HCT116 (cell line): ENCODE data around the gene MCC. TPM values are rescaled to one million over a fixed set of nuclear protein-coding genes. Genes with fewer than 3 reads are reported as not detected.

ENCODE experiments used
- ATAC-seq: fragments of 200-7000 bp; cut with Tn5 transposase; 2 replicates; pipeline ENCODE4 v1.9.1; 2020; ENCODE audit warnings: mild to moderate bottlenecking, moderate library complexity
- BruUV-seq: library from RNA; stranded (reverse); fragments of 400-500 nt; replicated peaks from 2 replicates; lab custom pipeline; 2021; lab: Mats Ljungman, UMichigan
- CTCF ChIA-PET: fragments of 300-600 bp; sonication (Branson Sonifier 250); formaldehyde crosslinking; loops from one replicate; lab custom pipeline; 2021; ENCODE audit warnings: antibody characterized with exemption; lab: Charles Lee
- POLR2A ChIA-PET: fragments of 300-600, 350-600 bp; sonication (Branson Sonifier 250); formaldehyde crosslinking; loops from one replicate; lab custom pipeline; 2021; ENCODE audit warnings: antibody characterized with exemption; lab: Charles Lee
- RAD21 ChIA-PET, 2 experiments: fragments of 300-600 bp; sonication (Branson Sonifier 250); formaldehyde crosslinking; loops; one replicate each; lab custom pipeline; 2023; ENCODE audit warnings: low total read pairs in 2 of 2; ENCODE audit not compliant: uncharacterized antibody in 2 of 2, unreplicated experiment in 2 of 2, low non-redundant PET in 1 of 2; lab: Charles Lee
- DNase-seq: peaks from one replicate; pipeline ENCODE4 v3.0.0-alpha.2; 2010; ENCODE audit warnings: low read depth, low spot score
- H2AFZ ChIP-seq: fragments of 200-600 bp; shearing (Covaris generic), sonication (generic); 2 replicates; pipeline ENCODE4 v1.6.1; 2017; ENCODE audit warnings: low read depth, mixed run types, mixed read lengths, antibody characterized with exemption, low read length; ENCODE audit not compliant: poor library complexity, severe bottlenecking
- H3K27ac ChIP-seq: 2 replicates; pipeline ENCODE4 v1.5.1; 2012; ENCODE audit warnings: low read depth, low read length
- H3K27me3 ChIP-seq: fragments of 200-600 bp; sonication (generic); 2 replicates; pipeline ENCODE4 v1.6.1; 2016; ENCODE audit warnings: mixed run types, low read length, mixed read lengths; ENCODE audit not compliant: insufficient read depth
- H3K36me3 ChIP-seq, 2 experiments: fragments of 200-500 bp in 1 of 2; fragments of 200-600 bp in 1 of 2; sonication (Bioruptor generic) in 1 of 2; sonication (generic) in 1 of 2; 2 replicates each; pipeline versions ENCODE4 v1.5.1 to v1.6.1; 2014 to 2016; ENCODE audit warnings: low read length in 2 of 2, inconsistent platforms in 1 of 2, mixed read lengths in 1 of 2, mixed run types in 1 of 2; ENCODE audit not compliant: insufficient read depth in 2 of 2, control insufficient read depth in 1 of 2
- H3K4me1 ChIP-seq, 2 experiments: fragments of 200-600 bp in 1 of 2; sonication (generic) in 1 of 2; 2 replicates each; pipeline versions ENCODE4 v1.5.1 to v1.6.1; 2012 to 2017; ENCODE audit warnings: low read length in 2 of 2, inconsistent platforms in 1 of 2, mild to moderate bottlenecking in 1 of 2, mixed read lengths in 1 of 2, mixed run types in 1 of 2, moderate library complexity in 1 of 2; ENCODE audit not compliant: insufficient read depth in 2 of 2, control insufficient read depth in 1 of 2
- H3K4me2 ChIP-seq: fragments of 200-600 bp; sonication (generic); 2 replicates; pipeline ENCODE4 v1.6.1; 2017; ENCODE audit warnings: mixed run types, low read length, mixed read lengths
- H3K4me3 ChIP-seq, 2 experiments: fragments of 200-600 bp in 1 of 2; sonication (generic) in 1 of 2; replicated peaks in 1 of 2; 2 replicates each; pipeline ENCODE4 v1.5.1; 2011 to 2016; ENCODE audit warnings: low read length in 2 of 2, control low read depth in 1 of 2, low read depth in 1 of 2, mild to moderate bottlenecking in 1 of 2, mixed read lengths in 1 of 2, mixed run types in 1 of 2
- H3K79me2 ChIP-seq: fragments of 200-600 bp; sonication (generic); 2 replicates; pipeline ENCODE4 v1.6.1; 2017; ENCODE audit warnings: mild to moderate bottlenecking, mixed run types, low read length, moderate library complexity, mixed read lengths; ENCODE audit not compliant: insufficient read depth
- H3K9ac ChIP-seq: fragments of 200-600 bp; sonication (generic); 2 replicates; pipeline ENCODE4 v1.6.1; 2016; ENCODE audit warnings: low read length, mixed read lengths
- H3K9me2 ChIP-seq: fragments of 200-600 bp; sonication (generic), shearing (Covaris generic); 2 replicates; pipeline ENCODE4 v1.6.1; 2017; ENCODE audit warnings: mixed run types, mild to moderate bottlenecking, moderate library complexity; ENCODE audit not compliant: insufficient read depth
- H3K9me3 ChIP-seq, 2 experiments: fragments of 200-500 bp in 1 of 2; fragments of 200-600 bp in 1 of 2; sonication (Bioruptor generic) in 1 of 2; sonication (generic) in 1 of 2; 2 replicates each; pipeline ENCODE4 v1.6.1; 2014 to 2017; ENCODE audit warnings: low read length in 2 of 2, mixed read lengths in 2 of 2, inconsistent platforms in 1 of 2, low read depth in 1 of 2, mild to moderate bottlenecking in 1 of 2, mixed run types in 1 of 2, moderate library complexity in 1 of 2; ENCODE audit not compliant: control insufficient read depth in 1 of 2, insufficient read depth in 1 of 2
- H4K20me1 ChIP-seq: fragments of 200-600 bp; sonication (generic), shearing (Covaris generic); 2 replicates; pipeline ENCODE4 v1.6.1; 2017; ENCODE audit warnings: mixed run types, mild to moderate bottlenecking, moderate library complexity; ENCODE audit not compliant: insufficient read depth
- ATF3 ChIP-seq: IDR thresholded peaks from 2 replicates; pipeline ENCODE4 v1.6.1; 2012
- CBX3 ChIP-seq: IDR thresholded peaks from 2 replicates; pipeline ENCODE4 v1.6.1; 2012; ENCODE audit warnings: low read depth
- EGR1 ChIP-seq: IDR thresholded peaks from 2 replicates; pipeline ENCODE4 v1.6.1; 2012; ENCODE audit warnings: low read depth
- ELF1 ChIP-seq: IDR thresholded peaks from 2 replicates; pipeline ENCODE4 v1.6.1; 2012; ENCODE audit warnings: low read depth, borderline replicate concordance
- FOSL1 ChIP-seq: IDR thresholded peaks from 2 replicates; pipeline ENCODE4 v1.6.1; 2012; ENCODE audit warnings: low read depth
- POLR2A ChIP-seq: IDR thresholded peaks from 2 replicates; pipeline ENCODE4 v1.7.0; 2011; ENCODE audit warnings: borderline replicate concordance; ENCODE audit not compliant: insufficient read depth, insufficient read length; ENCODE audit errors: extremely low read depth
- POLR2AphosphoS5 ChIP-seq: IDR thresholded peaks from 2 replicates; pipeline ENCODE4 v1.6.1; 2011; ENCODE audit warnings: mild to moderate bottlenecking, low read depth, low read length, moderate library complexity
- REST ChIP-seq: IDR thresholded peaks from 2 replicates; pipeline ENCODE4 v1.6.1; 2012; ENCODE audit warnings: low read depth
- SP1 ChIP-seq: IDR thresholded peaks from 2 replicates; pipeline ENCODE4 v1.6.1; 2012; ENCODE audit warnings: low read depth
- YY1 ChIP-seq: IDR thresholded peaks from 2 replicates; pipeline ENCODE4 v1.6.1; 2011; ENCODE audit warnings: low read length, low read depth, moderate library complexity, mild to moderate bottlenecking; ENCODE audit not compliant: insufficient replicate concordance; ENCODE audit errors: extremely low read depth
- intact Hi-C: fragments of 100-400 bp; cut with micrococcal nuclease; formaldehyde crosslinking; loops from 2 replicates; pipeline ENCODE4 v1.10.0; 2022
- total RNA-seq: library from RNA; stranded (reverse); gene quantifications from one replicate; pipeline ENCODE4 v1.2.1, GENCODE V29; 2021; ENCODE audit not compliant: unreplicated experiment

Gene MCC
- total RNA-seq, 1 experiment from 2014 or later = 20.1 TPM

GRCh38 chr5:113188436-113188835 is 299.8 kb downstream of the MCC start:
- Histone ChIP-seq H3K4me1 (peaks cover 0 to 19% of the 10 kb centered on the region in 2 experiments; a peak in 2 of 4 replicates), H4K20me1 (no peaks in the 10 kb centered on the region), H3K9ac (no peak overlapping the region), H3K79me2 (peaks cover 42% of the 10 kb centered on the region), H3K36me3 (no peaks in the 10 kb centered on the region), H3K9me3 (no peaks in the 10 kb centered on the region), H3K4me3 (no peak overlapping the region), H3K9me2 (no peaks in the 10 kb centered on the region), H3K27ac (no peak overlapping the region), H3K27me3 (no peaks in the 10 kb centered on the region), H2AFZ (no peak overlapping the region), H3K4me2 (no peak overlapping the region)
- RAD21 ChIA-PET = no interaction called here
- POLR2A ChIA-PET = no interaction called here
- CTCF ChIA-PET = no interaction called here
- intact Hi-C loops = no loop called here
- ATAC-seq (no peak), DNase-seq (no peak)
- TF ChIP-seq YY1 (no peak), REST (no peak), FOSL1 (no peak), ATF3 (no peak), EGR1 (no peak), CBX3 (no peak), SP1 (no peak), POLR2A (no peak), ELF1 (no peak), POLR2AphosphoS5 (no peak)
- no TSS peak for BruUV-seq
